HG03469 (cell line): ENCODE results near the gene MISP.

Experiments used
- ATAC-seq: cut with Tn5 transposase; IDR thresholded peaks from one replicate; pipeline ENCODE4 v1.9.1; 2021; ENCODE audit warnings: mild to moderate bottlenecking, moderate library complexity, moderate number of reproducible peaks; ENCODE audit not compliant: unreplicated experiment

Gene MISP

DNA sequence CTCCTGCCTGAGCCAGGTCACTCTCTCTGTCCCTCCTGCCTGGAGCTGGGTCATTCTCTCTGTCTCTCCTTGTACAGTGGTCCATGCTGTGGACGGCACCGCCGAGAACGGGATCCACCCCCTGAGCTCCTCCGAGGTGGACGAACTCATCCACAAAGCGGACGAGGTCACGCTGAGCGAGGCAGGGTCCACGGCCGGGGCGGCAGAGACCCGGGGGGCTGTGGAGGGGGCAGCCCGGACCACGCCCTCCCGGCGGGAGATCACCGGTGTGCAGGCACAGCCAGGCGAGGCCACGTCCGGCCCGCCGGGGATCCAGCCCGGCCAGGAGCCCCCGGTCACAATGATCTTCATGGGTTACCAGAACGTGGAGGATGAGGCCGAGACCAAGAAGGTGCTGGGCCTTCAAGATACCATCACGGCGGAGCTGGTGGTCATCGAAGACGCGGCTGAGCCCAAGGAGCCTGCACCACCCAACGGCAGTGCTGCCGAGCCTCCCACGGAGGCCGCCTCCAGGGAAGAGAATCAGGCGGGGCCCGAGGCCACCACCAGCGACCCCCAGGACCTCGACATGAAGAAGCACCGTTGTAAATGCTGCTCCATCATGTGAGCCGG, 4.6 kb upstream of the MISP start:
- ATAC-seq, result no peak

DNA sequence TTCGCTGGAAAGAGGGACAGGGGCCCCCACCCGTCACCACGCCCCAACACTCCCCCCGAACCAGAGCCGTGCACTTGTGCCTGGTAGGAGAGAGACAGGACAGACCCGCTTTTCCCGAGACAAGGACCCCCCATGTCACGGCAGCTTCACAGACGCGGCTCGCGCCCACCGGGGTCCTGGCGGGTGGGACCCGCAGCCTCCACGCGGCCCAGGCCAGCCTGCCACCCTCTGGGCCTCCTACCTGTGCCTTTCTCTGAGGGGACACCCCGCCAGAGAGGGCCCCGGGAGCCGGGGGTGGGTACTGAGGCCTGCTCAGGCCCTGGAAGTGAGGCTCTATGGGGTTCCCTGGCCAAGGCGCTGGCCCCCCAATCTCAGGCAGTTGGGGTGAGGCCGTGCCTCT, 4.0 kb upstream of the MISP start:
- ATAC-seq, result no peak

DNA sequence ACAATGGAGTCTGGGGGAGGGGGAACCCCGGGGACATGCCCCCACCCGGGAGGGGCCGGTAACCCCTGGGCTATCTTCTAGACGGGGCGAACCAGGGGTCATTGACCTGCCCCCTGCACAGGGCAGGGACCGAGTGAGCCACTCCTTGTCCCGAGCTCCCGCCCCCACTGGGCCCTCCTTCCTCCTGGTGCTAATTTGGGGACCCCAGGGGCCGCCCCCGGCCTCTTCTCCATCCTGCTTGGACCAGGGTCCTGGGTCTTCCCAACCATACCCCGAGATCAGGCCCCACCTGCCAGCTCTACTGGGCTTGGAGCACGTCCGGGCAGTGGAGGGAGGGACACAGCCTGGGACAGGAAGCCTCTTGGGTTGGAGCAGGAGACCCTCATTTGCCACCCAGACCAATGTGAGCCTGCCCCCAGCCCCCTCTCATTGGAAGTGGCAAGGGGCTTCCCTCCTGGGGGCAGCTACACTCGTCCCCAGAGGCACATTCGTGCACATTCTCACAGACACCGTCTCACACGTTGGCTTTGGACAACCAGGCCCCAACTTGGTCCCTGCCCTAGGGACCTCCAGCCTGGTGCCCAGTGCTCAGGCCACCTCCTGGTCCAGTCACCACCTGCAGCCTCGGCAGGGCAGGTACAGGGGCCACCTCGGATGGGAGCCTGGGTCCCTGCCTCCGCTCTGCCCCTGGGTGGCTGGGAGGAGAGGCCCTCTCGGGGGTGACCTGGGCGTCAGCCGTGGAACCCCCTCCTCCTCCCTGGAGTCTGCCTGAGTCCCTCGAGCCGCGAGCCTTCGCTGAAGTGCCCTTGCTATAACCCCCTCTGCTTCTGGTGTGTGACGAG, 3.3 kb upstream of the MISP start:
- ATAC-seq, result no peak

DNA sequence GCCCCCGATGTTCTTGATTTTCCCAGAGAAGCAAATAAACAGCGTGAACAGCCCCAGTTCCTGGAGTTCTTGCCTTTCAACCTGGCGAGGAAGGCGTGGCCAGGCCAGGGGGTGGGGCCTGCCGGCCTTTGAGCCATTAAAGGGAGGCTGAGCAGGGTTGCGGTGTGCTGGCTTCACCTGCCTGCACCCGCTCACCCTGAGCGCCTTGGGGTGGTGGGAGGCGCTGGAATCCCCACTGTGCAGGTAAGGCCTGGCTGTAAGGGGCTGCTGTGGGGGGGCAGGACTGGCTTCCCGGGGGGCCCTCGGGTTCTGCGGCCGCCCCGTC, 2.7 kb upstream of the MISP start:
- no peak for ATAC-seq

DNA sequence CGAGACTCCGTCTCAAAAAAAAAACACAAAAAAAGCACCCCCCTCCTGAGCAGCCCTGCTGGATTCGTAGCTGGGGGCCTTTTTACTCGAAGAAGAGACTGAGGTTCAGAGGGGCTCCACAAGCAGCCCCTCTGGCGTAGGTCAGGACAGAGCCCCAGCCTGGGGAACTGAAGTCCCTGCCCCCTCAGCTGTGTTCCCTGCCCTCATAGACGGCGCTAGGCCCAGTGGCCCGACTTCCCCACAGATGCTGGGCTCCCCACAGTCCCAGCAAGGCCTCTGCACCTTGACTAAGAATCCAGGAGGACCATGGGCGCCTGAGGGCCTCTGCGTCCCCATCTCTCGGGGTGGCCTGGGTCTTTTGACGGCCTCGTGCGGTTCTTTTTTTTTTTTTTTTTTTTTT, 1.1 kb upstream of the MISP start:
- no peak for ATAC-seq

DNA sequence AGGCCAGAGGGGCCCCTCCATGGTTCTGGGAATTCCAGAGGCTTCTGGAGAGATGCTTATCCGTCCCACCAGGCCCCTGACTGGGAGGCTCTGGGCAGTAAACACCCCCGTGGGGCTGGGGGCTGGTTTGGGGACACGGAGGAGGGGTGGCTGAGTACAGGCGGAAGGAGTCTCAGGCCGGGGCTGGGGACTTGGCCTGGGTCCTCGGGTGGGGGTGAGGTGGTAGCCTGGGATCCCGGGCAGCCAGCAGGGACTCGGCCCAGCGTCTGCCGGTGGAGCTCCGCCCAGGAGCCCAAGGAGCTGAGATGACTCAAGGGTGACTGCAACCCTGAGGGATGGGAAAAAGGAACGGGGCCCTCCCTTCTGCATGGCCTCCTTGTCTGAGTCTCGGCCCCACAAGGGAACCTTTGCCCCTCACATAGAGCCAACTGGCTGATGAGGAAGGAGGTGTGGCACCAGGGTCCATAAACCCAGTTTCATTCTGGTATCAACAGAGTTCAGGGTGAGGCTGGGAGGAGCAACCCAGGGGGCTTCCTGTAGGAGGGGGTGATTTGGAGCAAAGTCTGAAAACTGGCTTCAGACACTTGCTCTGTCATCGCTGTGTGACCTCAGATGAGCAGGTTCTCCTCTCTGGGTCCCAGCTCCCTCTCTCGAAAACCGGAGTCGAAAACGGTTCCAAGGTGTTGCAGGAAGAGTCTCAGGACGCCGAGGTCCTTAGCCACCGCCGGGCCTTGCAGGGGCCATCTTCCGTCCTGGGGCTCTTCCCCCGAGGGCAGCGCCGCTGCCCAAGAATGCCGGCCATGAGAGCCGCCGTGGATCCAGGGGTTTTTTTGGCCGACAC, 809 bp downstream of the MISP start:
- no peak for ATAC-seq

DNA sequence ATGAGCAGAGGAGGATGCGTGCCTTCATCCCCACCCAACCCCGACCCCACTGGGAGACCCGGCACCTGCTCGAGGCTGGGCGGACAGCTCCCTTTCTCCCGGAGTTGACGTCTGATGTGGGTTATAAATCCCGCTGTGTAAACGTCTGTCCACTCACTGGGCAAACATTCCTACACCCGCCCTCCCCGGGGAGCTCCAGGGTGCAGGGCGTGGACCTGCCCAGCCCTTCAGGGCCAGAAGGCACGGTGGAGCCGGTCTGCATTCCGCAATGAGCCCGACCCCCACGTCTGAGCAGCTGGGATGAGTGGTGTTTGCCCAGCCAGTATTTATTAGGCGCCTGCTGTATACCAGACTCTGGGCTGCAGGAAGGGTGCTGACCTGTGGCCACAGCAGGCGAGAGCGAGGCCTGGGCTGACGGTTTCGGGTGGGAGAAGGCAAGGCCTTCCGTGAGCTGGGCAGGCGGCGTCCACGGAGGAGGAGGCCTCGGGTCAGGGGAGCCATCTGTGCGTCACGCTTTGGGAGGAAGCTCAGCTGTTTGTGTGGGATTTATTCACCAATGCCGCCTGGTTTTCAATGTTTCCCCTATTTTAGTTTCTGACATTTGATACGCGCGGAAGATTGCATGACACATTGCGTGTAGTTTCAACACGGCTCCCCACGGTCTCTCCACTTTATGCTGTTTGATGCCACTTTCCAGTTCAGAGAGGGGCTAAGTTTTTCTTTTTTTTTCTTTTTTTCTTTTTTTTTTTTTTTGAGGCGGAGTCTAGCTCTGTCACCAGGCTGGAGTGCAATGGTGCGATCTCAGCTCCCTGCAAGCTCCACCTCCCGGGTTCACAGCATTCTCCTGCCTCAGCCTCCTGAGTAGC, 2.0 kb downstream of the MISP start:
- ATAC-seq, result no peak

DNA sequence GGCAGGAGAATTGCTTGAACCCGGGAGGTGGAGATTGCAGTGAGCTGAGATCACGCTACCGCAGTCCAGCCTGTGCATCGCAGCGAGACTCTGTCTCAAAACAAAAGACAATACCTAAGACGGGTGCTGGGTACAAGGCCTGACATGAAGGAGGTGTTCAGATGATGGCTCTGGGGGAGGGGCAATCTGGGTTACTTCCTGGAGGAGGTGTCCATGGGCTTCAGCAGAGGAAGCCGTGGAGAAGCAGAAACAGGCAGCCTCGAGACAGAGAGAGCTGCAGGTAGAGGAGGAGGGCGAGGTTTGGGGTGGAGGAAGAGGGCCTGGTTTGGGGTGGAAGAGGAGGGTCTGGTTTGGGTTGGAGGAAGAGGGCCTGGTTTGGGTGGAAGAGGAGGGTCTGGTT, 3.6 kb downstream of the MISP start:
- no peak for ATAC-seq

DNA sequence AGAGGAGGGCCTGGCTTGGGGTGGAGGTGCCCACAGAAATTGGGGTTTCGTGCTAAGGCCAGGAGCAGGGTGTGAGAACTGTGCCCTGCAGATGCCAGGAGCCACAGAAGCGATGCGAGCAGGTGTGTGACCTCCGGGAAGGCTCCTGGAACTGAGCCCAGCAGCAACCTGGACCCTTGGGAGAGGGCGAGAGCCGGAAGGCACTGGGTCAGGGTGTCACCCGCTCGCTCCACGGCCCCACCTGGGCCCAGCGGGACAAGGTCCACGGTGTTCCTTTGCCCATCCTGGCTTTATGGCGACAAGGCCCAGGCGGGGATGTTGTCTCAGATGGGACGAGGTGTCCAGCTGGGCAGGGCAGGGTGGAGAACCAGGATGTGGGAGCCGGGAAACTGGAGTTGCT, 4.2 kb downstream of the MISP start:
- ATAC-seq, result no peak

DNA sequence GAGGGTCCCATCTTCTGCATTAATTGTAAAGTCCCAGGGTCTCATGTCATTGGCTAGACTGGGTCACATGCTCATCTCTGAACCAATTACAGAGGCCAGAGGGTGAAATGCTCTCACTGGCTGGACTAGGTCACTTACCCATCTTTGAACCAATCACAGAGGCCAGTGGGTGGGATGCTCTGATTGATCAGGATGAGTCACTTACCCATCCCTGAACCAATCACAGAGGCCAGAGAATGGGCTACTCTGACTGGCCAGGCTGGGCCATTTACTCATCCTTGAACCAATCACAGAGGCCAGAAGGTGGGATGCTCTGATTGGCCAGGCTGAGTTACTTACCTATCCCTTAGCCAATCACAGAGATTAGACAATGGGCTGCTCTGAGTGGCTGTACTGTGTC, 5.3 kb downstream of the MISP start:
- ATAC-seq, result no peak

DNA sequence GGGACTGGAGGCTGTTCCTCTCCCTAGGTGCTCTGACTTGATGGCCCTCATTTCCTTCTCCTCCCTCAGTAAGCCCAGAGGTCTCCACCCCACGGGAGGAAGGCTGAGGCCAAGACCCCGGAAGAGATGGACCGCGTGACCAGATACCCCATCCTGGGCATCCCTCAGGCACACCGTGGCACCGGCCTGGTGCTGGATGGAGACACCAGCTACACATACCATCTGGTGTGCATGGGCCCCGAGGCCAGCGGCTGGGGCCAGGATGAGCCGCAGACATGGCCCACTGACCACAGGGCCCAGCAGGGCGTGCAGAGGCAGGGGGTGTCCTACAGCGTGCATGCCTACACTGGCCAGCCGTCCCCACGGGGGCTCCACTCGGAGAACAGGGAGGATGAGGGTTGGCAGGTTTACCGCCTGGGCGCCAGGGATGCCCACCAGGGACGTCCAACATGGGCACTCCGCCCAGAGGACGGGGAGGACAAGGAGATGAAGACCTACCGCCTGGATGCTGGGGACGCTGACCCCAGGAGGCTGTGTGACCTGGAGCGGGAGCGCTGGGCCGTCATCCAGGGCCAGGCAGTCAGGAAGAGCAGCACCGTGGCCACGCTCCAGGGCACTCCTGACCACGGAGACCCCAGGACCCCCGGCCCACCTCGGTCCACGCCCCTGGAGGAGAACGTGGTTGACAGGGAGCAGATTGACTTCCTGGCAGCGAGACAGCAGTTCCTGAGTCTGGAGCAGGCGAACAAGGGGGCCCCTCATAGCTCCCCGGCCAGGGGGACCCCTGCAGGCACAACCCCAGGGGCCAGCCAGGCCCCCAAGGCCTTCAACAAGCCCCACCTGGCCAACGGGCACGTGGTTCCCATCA, 6.1 kb downstream of the MISP start:
- no peak for ATAC-seq

DNA sequence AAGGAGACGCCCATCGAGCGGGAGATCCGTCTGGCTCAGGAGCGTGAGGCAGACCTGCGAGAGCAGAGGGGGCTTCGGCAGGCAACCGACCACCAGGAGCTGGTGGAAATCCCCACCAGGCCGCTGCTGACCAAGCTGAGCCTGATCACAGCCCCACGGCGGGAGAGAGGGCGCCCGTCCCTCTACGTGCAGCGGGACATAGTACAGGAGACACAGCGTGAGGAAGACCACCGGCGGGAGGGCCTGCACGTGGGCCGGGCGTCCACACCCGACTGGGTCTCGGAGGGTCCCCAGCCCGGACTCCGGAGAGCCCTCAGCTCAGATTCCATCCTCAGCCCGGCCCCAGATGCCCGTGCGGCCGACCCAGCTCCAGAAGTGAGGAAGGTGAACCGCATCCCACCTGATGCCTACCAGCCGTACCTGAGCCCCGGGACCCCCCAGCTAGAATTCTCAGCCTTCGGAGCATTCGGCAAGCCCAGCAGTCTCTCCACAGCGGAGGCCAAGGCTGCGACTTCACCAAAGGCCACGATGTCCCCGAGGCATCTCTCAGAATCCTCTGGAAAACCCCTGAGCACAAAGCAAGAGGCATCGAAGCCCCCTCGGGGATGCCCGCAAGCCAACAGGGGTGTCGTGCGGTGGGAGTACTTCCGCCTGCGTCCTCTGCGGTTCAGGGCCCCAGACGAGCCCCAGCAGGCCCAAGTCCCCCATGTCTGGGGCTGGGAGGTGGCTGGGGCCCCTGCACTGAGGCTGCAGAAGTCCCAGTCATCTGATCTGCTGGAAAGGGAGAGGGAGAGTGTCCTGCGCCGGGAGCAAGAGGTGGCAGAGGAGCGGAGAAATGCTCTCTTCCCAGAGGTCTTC, 7.1 kb downstream of the MISP start:
- no peak for ATAC-seq

DNA sequence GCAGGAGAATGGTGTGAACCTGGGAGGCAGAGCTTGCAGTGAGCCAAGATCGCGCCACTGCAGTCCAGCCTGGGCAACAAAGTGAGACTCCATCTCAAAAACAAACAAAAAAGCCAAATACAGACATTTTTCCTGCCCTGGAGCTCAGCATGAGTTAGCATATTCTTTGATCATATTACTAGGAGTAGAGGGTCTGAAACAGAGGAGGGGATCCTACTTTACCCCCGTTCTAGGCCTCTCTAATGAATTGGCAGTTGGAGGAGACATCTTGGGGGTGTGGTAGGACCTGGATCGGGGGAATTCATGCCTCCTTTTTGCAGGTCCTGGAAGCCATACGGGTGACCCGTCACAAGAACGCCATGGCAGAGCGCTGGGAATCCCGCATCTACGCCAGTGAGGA, 12.3 kb downstream of the MISP start:
- ATAC-seq, result no peak

DNA sequence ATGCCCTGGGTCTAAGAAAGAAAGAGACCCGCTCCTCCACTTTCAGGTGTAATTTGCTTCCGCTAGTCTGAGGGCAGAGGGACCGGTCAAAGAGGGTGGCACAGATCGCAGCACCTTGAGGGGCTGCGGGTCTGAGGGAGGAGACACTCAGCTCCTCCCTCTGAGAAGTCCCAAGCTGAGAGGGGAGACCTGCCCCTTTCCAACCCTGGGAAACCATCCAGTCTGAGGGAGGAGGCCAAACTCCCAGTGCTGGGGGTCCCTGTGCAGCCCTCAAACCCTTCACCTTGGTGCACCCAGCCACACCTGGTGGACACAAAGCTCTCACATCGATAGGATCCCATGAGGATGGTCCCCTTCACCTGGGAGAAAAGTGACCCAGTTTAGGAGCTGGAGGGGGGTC, 13.0 kb downstream of the MISP start:
- no peak for ATAC-seq

DNA sequence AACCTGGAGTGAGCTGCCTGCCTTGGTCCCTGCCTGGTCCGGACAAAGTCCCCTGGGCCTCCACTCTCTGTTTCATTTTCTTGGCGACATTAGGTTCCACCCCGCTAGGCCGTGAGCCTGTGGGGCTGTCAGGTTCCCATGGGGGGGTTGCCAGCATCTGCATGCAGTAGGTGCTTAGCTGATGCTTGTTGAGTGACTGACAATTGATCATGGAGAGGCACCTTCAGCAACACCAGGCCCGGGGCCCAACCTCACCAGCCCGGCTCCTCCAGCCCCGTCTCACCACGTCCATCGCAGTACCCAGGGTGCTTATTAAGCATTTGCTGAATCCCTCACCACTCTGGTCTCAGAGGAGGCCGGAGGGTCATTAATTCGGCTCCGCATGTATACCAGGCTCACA, 13.4 kb downstream of the MISP start:
- no peak for ATAC-seq

DNA sequence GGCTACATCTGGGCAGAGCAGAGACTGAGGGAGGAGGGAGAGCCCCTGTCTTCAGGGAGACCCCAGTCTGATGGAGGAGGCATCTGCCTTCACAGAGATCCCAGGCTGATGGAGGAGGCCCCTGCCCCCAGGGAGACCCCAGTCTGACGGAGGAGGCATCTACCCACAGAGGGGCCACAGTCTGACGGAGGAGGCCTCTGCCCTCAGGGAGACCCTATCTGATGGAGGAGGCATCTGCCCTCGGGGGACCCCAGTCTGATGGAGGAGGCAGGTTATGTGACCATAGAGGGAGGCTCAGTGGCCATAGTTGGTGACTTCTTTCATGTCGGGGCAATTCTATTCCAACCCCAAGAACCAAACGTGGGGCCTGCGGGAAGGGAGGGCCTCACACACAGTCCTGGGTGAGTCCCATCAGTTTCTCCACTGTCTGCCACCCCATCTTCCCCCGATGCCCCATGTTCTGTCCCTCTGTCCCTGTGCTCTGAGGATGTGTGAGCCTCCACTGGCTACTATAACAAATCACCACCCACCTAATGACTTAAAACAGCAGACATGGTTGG, 14.3 kb downstream of the MISP start:
- ATAC-seq, result no peak

DNA sequence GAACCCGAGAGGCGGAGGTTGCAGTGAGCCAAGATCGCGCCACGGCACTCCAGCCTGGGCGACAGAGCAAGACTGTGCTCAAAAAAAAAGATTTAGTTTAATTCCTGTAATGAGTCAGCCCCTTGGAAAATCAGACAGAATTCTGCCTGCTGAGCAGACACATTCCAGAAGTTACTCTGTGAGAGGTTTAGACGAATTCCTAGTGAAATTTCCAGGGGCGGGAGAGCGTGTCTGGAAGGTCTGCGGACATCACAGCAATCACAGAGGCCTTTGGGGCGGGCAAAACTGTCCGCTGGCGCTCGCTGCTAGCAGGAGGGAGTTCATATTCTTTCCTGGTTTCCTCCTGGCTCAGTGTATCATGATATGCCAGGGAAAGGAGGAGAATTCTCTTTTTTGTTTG, 17.5 kb downstream of the MISP start:
- no peak for ATAC-seq

DNA sequence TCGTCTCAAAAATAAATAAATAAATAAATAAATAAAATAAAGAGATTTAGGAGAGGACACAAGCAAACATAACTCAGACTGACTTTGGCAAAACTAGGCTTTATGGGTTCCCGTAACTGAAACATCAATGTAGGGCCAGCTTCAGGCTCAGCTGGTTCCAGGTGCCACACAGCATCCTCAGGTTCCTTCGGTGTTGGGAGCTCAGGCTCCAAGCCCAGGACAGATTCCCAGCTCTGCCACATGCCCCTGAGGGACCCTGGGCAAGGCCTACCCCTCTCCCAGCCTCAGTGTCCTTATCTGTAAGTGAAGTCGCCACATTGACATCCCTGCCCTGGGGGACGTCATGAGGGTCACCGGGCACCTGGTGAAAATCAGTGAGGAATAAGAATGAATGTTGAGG, 18.7 kb downstream of the MISP start:
- no peak for ATAC-seq

DNA sequence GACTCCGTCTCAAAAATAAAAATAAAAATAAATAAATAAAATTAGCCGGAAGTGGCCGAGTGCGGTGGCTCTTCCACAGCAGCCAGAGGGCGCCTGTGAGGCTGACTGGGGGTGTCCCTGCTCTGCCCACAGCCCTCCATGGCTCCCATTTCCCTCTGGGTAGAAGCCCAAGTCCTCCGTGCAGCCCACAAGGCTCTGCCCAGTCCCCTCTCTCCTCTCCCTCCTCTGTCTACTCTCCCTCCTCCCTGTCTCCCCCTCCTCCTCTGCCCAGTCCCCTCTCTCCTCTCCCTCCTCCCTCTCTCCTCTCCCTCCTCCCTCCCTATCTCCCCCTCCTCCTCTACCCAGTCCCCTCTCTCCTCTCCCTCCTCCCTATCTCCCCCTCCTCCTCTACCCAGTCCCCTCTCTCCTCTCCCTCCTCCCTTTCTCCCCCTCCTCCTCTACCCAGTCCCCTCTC, 20.4 kb downstream of the MISP start:
- no peak for ATAC-seq
